Islet precursor cell (in vitro differentiated cells): ENCODE data around the gene MOB3B.

ENCODE experiments used
- DNase-seq: peaks from one replicate; pipeline ENCODE4 v3.0.0-alpha.2; 2018

MOB3B gene

DNA sequence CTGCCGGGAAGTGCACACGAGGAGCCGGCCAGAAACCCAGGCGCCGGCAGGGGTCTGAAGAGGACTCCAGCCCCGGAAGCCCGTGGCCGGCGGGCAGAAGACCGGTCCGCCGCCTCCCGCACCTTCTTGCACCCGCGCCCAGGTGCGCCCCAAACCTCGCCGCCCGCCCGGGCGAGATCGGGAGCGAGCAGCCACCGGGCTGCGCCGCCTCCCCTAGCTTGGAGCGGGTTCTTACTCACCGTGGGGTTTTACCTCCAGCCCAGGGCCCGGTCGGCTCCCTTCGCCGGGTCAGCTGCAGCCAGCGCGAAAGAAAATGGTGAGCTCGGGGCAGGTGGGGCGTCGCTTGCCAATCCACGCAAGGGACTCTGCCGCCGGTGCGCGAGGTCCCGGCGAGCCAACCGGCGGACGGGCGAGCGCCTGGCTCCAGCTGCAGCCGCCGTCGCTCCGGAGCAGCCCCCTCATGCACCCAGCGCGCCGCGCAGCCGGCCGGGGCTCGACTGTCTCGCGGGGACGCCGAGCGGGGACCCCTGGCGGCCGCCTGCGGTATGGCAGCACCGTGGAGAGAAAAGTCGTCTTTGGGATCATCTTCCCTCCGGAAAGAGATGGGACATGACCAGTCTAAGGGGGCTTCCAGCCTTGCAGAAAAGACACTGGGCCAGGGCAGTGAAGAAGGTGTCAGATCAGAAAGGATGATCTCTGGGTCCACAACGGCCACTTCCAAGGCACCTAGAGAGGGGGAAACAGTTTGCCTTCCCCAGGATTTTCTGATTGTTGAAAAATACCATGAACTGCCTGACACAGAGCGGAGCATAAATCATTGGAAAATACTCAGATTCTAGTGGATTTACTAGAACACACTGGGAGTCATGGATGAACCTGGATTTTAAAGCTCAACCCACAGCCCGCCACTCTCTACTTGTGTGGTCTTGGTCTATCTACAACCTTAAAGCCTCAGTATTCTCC is at the start of gene MOB3B:
TSS of gene MOB3B (minus strand) at position 499 of the 963 bp plus-strand sequence. CDS start 74,264 bp downstream, outside the sequence.
- DNase-seq, result peak; percentile 92

DNA sequence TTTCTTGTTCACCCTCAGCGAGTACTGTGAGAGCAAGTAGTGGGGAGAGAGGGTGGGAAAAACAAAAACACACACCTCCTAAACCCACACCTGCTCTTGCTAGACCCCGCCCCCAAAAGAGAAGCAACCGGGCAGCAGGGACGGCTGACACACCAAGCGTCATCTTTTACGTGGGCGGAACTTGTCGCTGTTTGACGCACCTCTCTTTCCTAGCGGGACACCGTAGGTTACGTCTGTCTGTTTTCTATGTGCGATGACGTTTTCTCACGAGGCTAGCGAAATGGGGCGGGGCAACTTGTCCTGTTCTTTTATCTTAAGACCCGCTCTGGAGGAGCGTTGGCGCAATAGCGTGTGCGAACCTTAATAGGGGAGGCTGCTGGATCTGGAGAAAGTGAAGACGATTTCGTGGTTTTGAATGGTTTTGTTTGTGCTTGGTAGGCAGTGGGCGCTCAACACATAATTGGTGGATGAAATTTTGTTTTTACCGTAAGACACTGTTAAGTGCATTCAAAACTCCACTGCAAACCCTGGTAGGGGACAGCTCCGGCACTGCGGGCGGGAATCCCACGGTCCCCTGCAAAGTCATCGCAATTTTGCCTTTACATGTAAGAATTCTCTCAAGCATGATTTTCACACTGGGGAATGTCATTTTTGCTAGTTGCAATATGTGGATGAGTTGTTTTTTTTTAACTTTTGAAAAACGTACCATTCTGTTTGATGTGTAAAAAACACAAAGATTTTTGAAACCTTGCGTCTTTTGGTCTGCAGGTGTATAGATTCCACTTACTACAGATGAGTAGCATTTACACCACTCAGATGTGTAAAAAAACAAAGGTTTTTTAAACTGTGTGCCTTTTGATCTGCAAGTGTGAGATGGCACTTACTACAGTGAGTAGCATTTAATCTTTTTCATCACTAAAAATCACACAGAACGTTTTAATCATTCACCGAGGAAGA is 44.3 kb upstream of the MOB3B start:
- peak; percentile 98 for DNase-seq

DNA sequence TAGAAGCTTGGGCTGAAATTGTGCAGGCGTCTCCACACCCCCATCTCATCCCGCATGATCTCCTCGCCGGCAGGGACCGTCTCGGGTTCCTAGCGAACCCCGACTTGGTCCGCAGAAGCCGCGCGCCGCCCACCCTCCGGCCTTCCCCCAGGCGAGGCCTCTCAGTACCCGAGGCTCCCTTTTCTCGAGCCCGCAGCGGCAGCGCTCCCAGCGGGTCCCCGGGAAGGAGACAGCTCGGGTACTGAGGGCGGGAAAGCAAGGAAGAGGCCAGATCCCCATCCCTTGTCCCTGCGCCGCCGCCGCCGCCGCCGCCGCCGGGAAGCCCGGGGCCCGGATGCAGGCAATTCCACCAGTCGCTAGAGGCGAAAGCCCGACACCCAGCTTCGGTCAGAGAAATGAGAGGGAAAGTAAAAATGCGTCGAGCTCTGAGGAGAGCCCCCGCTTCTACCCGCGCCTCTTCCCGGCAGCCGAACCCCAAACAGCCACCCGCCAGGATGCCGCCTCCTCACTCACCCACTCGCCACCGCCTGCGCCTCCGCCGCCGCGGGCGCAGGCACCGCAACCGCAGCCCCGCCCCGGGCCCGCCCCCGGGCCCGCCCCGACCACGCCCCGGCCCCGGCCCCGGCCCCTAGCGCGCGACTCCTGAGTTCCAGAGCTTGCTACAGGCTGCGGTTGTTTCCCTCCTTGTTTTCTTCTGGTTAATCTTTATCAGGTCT is 43.5 kb upstream of the MOB3B start, which contains the start of gene C9orf72:
TSS of gene C9orf72 (minus strand) at position 564 of the 716 bp plus-strand sequence. CDS start 6,361 bp downstream, outside the sequence.
- no peak for DNase-seq

- peak; percentile 67 for DNase-seq
Observed at GRCh38 chr9:27572566-27572917, 42.9 kb upstream of the MOB3B start.

DNA sequence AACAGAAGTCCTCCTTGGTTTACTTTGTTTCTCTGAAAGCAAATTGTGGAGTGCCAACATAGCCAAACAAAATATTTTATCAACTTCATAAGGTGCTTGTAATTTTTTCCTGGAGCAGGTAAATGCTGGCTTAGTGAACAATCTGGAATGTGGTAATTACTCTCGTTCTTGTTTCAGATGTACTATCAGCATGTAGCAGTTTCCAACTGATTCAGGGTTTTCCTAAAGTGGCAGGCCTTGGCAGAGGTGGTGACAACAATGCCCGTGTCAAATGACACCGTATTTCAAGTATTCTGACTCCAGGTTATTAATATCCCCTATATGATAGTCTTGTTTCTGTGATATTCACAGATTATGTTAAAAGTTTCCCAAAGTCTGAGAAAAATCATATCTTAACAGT is 42.4 kb upstream of the MOB3B start:
- DNase-seq, result no peak

DNA sequence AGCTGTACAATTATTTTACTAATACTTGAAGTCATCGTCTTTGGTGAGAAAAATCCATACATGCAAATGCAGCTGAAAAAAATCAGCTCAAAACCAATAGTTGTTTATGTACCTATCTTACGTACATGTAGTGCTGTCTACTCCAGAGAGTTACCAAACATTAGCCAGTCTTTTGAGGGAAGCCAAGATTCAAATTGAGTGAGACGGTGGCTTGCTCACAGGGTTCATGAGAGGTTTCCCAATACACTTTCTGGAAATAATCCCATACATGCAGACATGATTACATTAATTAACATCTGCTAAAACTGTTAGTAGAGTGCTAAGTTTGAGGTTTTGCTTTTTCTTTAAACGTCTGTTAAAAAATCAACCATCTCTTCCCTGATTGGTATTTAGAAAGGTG is 41.4 kb upstream of the MOB3B start:
- no peak for DNase-seq

DNA sequence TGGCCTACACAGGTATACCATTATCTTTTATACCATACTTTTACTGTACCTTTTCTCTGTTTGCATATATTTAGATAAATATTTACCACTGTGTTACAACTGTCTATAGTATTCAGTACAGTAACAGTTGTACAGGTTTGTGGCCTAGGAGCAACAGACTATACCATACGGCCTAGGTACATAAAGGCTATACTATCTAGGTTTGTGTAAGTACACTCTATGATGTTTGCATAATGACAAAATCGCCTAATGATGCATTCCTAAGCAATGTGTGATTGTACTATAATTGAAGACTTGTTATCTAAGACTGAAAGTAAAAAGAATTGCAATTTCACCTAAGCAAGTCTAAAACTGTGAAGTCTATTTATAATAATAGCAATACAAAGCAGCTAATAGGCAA is 39.8 kb upstream of the MOB3B start:
- DNase-seq, result no peak

GRCh38 chr9:27566118-27566517 is 36.5 kb upstream of the MOB3B start:
- no peak for DNase-seq

GRCh38 chr9:27565696-27566095 is 36.1 kb upstream of the MOB3B start:
- DNase-seq, result no peak

GRCh38 chr9:27564670-27565069 is 35.1 kb upstream of the MOB3B start:
- no peak for DNase-seq

DNA sequence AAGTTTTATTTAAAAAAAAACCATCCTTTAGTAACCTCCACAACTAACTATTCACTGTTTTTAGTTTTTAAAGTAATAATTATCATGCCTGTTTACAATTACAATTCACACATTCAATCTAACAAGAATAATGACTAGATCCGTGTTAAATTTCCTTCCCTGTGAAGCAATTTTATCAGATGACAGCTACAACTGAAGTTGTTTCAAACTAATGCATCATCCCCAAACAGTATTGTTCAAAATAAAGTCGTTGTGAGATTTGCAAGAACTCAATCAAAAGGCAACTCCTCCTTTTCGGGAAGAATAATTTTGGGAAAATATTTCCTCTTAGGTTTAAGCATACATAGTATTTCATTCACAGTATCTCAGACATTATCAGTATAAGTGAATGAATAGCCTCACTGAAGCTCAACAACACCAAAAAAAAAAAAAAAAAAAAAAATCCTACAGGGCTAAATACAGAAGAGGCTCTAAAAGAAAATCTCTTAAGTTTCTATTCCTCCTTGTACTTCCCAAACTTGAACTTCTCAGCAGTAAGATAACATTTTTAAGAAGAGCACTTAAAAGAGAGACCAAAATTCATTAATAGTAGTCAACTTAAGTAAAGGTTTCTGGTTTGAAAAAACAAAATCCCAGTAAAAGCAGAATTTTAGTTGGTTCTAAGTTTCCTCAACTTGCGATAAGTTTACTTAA is 34.3 kb upstream of the MOB3B start:
- no peak for DNase-seq

GRCh38 chr9:27561685-27562084 is 32.1 kb upstream of the MOB3B start:
- no peak for DNase-seq

GRCh38 chr9:27560457-27560856 is 30.8 kb upstream of the MOB3B start:
- DNase-seq, result no peak

GRCh38 chr9:27558307-27558706 is 28.7 kb upstream of the MOB3B start:
- DNase-seq, result no peak

DNA sequence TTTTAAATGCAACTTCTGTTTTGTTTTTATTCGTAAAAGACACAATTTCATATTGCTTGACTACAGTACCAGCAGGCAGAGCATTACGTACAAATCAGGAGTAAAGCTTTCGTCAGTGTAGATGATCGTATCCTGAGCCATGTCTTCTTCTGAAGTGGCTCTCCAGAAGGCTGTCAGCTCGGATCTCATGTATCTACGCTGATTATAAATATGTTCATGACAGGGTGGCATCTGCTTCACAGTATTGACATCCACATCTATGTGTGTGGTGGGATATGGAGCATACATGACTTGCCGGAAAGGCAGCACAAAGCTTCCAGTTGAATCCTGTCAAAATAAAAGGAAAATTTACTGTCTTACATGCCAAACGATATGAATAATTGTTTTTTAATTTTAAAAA is 26.9 kb upstream of the MOB3B start:
- DNase-seq, result no peak

GRCh38 chr9:27554712-27555111 is 25.1 kb upstream of the MOB3B start:
- DNase-seq, result no peak

- no peak for DNase-seq
Observed at GRCh38 chr9:27549196-27549755, 19.7 kb upstream of the MOB3B start.

GRCh38 chr9:27548055-27548741 is 18.6 kb upstream of the MOB3B start:
- DNase-seq, result no peak

DNA sequence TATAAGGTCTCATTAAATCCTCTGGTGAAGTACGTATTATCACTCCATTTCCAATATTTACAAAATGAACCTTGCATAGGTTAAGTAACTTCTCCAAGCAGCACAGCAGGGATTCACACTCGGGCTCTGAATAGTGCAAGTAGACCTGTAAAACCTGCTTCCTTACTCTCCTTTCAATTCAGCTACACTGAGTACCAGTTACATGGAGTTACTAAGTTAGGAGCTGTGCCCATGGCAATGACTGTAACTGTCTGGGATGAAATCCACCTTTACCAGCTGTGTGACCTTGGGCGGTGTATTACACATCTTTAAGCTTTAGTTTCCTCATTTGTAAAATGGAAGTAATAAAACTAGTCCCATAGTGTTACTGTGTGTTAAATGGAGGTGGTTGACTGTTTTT is 15.9 kb upstream of the MOB3B start:
- no peak for DNase-seq

DNA sequence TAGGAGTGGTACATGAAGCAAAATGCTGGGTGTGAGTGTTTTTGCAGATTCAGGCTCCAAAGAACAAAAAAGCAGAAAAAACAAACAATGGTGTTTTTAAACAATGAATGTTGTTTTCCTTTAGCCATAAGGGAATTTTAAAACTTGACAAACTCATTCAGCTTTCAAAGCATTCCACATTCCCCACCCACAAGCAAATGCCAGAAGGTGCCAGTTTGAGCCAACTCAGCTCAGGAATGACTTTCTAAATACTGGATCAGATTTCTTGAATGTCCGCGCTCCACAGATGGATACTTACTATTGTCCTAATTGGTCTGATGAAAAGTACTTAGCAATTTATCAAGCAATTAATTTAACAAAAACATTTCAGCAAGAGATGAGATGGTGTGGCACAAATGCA is 12.9 kb upstream of the MOB3B start:
- DNase-seq, result no peak

DNA sequence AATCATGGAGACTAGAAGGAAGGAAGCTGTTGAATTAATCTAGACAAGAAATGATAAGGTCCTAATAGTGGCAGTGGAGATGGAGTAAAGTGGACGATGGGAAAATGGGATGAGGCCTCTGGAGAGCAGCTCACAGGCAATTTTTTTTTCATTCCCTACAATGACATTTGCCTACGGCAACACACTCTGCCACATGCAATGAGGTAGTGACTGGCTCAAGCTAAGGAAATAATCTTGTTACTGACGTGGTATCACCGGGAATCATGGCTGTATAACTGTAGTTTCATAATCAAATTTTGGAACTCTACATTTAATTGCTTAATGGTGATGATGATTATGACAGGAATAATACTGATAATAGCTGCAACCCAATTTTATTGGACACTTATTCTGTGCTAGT is 12.1 kb upstream of the MOB3B start:
- DNase-seq, result no peak
